Measurements from ENCODE around the gene S1PR5. TPM values are rescaled to one million over a fixed set of nuclear protein-coding genes. Genes with fewer than 3 reads are reported as not detected.

S1PR5 gene
- polyA plus RNA-seq, 1 donor (not counting 4 experiments of a cell fraction or from before 2014, with no cell fraction given), result 10.5 TPM

DNA sequence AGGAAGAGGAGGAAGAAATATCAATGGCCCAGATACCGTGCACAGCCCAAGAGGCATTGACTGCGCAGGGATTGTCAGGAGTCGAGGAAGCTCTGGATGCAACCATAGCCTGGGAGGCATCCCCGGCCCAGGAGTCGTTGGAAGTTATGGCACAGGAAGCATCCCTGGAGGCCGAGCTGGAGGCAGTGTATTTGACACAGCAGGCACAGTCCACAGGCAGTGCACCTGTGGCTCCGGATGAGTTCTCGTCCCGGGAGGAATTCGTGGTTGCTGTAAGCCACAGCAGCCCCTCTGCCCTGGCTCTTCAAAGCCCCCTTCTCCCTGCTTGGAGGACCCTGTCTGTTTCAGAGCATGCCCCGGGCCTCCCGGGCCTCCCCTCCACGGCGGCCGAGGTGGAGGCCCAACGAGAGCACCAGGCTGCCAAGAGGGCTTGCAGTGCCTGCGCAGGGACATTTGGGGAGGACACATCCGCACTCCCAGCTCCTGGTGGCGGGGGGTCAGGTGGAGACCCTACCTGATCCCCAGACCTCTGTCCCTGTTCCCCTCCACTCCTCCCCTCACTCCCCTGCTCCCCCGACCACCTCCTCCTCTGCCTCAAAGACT is 50.0 kb downstream of the S1PR5 start:
- Histone ChIP-seq H3K4me2 (ENCODE audit: control insufficient read depth, extremely low read depth, insufficient read depth, low read depth, low read length) (no peak overlapping the region), H3K4me3 (ENCODE audit: control insufficient read depth in 2 of 3, extremely low read depth in 1 of 3, insufficient read depth in 2 of 3, low read depth in 1 of 3, low read length in 3 of 3) (no peak overlapping the region), H3K9me3 (ENCODE audit: control insufficient read depth, low read depth, low read length) (no peaks in the 10 kb centered on the region), H3K27me3 (ENCODE audit: control insufficient read depth, extremely low read depth, insufficient read depth, low read length) (no peaks in the 10 kb centered on the region), H4K20me1 (ENCODE audit: control insufficient read depth, extremely low read depth, insufficient read depth, low read length) (no peaks in the 10 kb centered on the region), H3K9ac (ENCODE audit: control insufficient read depth, extremely low read depth, insufficient read depth, low read length) (no peak overlapping the region), H3K9me1 (ENCODE audit: control insufficient read depth, extremely low read depth, insufficient read depth, low read length) (no peaks in the 10 kb centered on the region), H3K36me3 (ENCODE audit: control insufficient read depth in 2 of 2, extremely low read depth in 1 of 2, insufficient read depth in 2 of 2, low read length in 2 of 2) (no peaks in the 10 kb centered on the region), H3K27ac (ENCODE audit: control insufficient read depth, insufficient read depth, low read length) (no peak overlapping the region), H3K79me2 (ENCODE audit: control insufficient read depth, insufficient read depth, low read length) (no peaks in the 10 kb centered on the region), H3K4me1 (ENCODE audit: control insufficient read depth, extremely low read depth, insufficient read depth, low read length) (no peaks in the 10 kb centered on the region), H2AFZ (ENCODE audit: control insufficient read depth, low read length) (no peak overlapping the region)
- dilution Hi-C loops (cut with MboI; ENCODE audit: extremely low pct_ligation_motif_present, low sequenced_read_pairs), result no loop called here
- FAIRE-seq, result no peak
- TF ChIP-seq, protein P1, sequence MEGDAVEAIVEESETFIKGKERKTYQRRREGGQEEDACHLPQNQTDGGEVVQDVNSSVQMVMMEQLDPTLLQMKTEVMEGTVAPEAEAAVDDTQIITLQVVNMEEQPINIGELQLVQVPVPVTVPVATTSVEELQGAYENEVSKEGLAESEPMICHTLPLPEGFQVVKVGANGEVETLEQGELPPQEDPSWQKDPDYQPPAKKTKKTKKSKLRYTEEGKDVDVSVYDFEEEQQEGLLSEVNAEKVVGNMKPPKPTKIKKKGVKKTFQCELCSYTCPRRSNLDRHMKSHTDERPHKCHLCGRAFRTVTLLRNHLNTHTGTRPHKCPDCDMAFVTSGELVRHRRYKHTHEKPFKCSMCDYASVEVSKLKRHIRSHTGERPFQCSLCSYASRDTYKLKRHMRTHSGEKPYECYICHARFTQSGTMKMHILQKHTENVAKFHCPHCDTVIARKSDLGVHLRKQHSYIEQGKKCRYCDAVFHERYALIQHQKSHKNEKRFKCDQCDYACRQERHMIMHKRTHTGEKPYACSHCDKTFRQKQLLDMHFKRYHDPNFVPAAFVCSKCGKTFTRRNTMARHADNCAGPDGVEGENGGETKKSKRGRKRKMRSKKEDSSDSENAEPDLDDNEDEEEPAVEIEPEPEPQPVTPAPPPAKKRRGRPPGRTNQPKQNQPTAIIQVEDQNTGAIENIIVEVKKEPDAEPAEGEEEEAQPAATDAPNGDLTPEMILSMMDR (optimal IDR thresholded peaks at IDR 0.05 in 1 of 3, IDR thresholded peaks at IDR 0.05 in 1 of 3, conservative IDR thresholded peaks at IDR 0.05 in 1 of 3; ENCODE audit: extremely low read depth in 1 of 3, insufficient read depth in 2 of 3, low read length in 3 of 3), result no peak
- no peak for TF ChIP-seq EZH2 (IDR thresholded peaks at IDR 0.05; ENCODE audit: low read length)
- DNase-seq (ENCODE audit: low read depth, low spot score), result no peak

DNA sequence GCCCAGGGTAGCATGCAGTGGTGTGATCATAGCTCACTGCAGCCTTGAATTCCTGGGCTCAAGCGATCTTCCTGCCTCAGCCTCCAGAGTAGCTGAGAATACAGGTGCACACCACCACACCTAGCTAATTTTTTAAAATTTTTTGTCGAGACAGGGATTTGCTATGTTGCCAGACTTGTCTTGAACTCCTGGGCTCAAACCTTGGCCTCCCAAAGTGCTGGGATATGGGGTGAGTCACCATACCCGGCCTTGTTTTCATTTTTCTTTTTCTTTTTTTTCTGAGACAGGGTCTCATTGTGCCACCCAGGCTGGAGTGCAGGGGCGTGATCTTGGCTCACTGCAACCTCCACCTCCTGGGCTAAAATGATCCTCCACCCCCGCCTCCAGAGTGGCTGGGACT is 52.8 kb downstream of the S1PR5 start:
- TF ChIP-seq, protein P1 (optimal IDR thresholded peaks at IDR 0.05 in 1 of 3, IDR thresholded peaks at IDR 0.05 in 1 of 3, conservative IDR thresholded peaks at IDR 0.05 in 1 of 3; ENCODE audit: extremely low read depth in 1 of 3, insufficient read depth in 2 of 3, low read length in 3 of 3), result no peak
- TF ChIP-seq EZH2 (IDR thresholded peaks at IDR 0.05; ENCODE audit: low read length), result no peak
- no peaks in the 10 kb centered on the region for H3K36me3 ChIP-seq (ENCODE audit: control insufficient read depth in 2 of 2, extremely low read depth in 1 of 2, insufficient read depth in 2 of 2, low read length in 2 of 2)
- H3K4me3 ChIP-seq (ENCODE audit: control insufficient read depth in 2 of 3, extremely low read depth in 1 of 3, insufficient read depth in 2 of 3, low read depth in 1 of 3, low read length in 3 of 3), result no peak overlapping the region
- no peaks in the 10 kb centered on the region for H3K79me2 ChIP-seq (ENCODE audit: control insufficient read depth, insufficient read depth, low read length)
- H3K9me1 ChIP-seq (ENCODE audit: control insufficient read depth, extremely low read depth, insufficient read depth, low read length), result no peaks in the 10 kb centered on the region
- no peak for DNase-seq (ENCODE audit: low read depth, low spot score)
- H3K9me3 ChIP-seq (ENCODE audit: control insufficient read depth, low read depth, low read length), result no peaks in the 10 kb centered on the region
- no peaks in the 10 kb centered on the region for H4K20me1 ChIP-seq (ENCODE audit: control insufficient read depth, extremely low read depth, insufficient read depth, low read length)
- H3K27ac ChIP-seq (ENCODE audit: control insufficient read depth, insufficient read depth, low read length), result no peak overlapping the region
- no peak overlapping the region for H2AFZ ChIP-seq (ENCODE audit: control insufficient read depth, low read length)
- no peak overlapping the region for H3K4me2 ChIP-seq (ENCODE audit: control insufficient read depth, extremely low read depth, insufficient read depth, low read depth, low read length)
- dilution Hi-C loops (cut with MboI; ENCODE audit: extremely low pct_ligation_motif_present, low sequenced_read_pairs), result no loop called here
- peaks cover 8% of the 10 kb centered on the region for H3K4me1 ChIP-seq (ENCODE audit: control insufficient read depth, extremely low read depth, insufficient read depth, low read length)
- H3K27me3 ChIP-seq (ENCODE audit: control insufficient read depth, extremely low read depth, insufficient read depth, low read length), result no peaks in the 10 kb centered on the region
- FAIRE-seq, result no peak
- no peak overlapping the region for H3K9ac ChIP-seq (ENCODE audit: control insufficient read depth, extremely low read depth, insufficient read depth, low read length)

Small RNA genes lying within 50 kb of the gene (small RNA-seq; reads per million reads assigned to genes)
- gene MIR1238 (ENCODE audit: insufficient read length in 3 of 3, low read depth in 3 of 3, low replicate concordance in 1 of 3) (0 reads per million in 3 experiments), gene RNU7-140P (ENCODE audit: insufficient read length in 3 of 3, low read depth in 3 of 3, low replicate concordance in 1 of 3) (0 reads per million in 3 experiments)

Other genes starting within 250 kb of the S1PR5 start
- gene ICAM1, start 246.3 kb downstream of the S1PR5 start, polyA plus RNA-seq, result 0.30 to 0.56 TPM (median 0.35 TPM) in 3 replicates
- 0.18 to 0.35 TPM (median 0.25 TPM) in 3 replicates for gene ICAM4, start 230.5 kb downstream of the S1PR5 start, polyA plus RNA-seq
- 0.20 to 0.55 TPM (median 0.43 TPM) in 3 replicates for gene ICAM5, start 227.5 kb downstream of the S1PR5 start, polyA plus RNA-seq
- 0.43 to 2.1 TPM (median 0.71 TPM) in 3 replicates for gene ZGLP1, start 207.6 kb downstream of the S1PR5 start, polyA plus RNA-seq
- 19.2 to 28.8 TPM (median 21.8 TPM) in 3 replicates for gene FDX2, start 201.4 kb downstream of the S1PR5 start, polyA plus RNA-seq
- gene RAVER1, start 183.9 kb downstream of the S1PR5 start, polyA plus RNA-seq, result 0.80 to 5.9 TPM (median 0.84 TPM) in 3 replicates
- gene ICAM3, start 177.8 kb downstream of the S1PR5 start, polyA plus RNA-seq, result 3.4 to 5.5 TPM (median 4.7 TPM) in 3 replicates
- 32.6 to 42.6 TPM (median 34.1 TPM) in 3 replicates for gene TYK2, start 136.9 kb downstream of the S1PR5 start, polyA plus RNA-seq
- 376 to 433 TPM (median 415 TPM) in 3 replicates for gene CDC37, start 113.9 kb downstream of the S1PR5 start, polyA plus RNA-seq
- gene PDE4A, start 96.9 kb downstream of the S1PR5 start, polyA plus RNA-seq, result 0.05 to 0.24 TPM (median 0.09 TPM) in 3 replicates
- gene KEAP1, start 14.1 kb downstream of the S1PR5 start, polyA plus RNA-seq, result 29.6 to 46.2 TPM (median 35.8 TPM) in 3 replicates
- 12.6 to 17.9 TPM (median 15.5 TPM) in 3 replicates for gene ATG4D, start 26.5 kb upstream of the S1PR5 start, polyA plus RNA-seq
- gene KRI1, start 48.6 kb upstream of the S1PR5 start, polyA plus RNA-seq, result 13.4 to 19.0 TPM (median 13.5 TPM) in 3 replicates
- 3.9 to 7.3 TPM (median 6.8 TPM) in 3 replicates for gene CDKN2D, start 51.5 kb upstream of the S1PR5 start, polyA plus RNA-seq
- gene AP1M2, start 69.9 kb upstream of the S1PR5 start, polyA plus RNA-seq, result 83.1 to 122 TPM (median 109 TPM) in 3 replicates
- gene SLC44A2, start 108.1 kb upstream of the S1PR5 start, polyA plus RNA-seq, result 78.7 to 148 TPM (median 94.7 TPM) in 3 replicates
- gene ILF3, start 136.9 kb upstream of the S1PR5 start, polyA plus RNA-seq, result 81.0 to 173 TPM (median 162 TPM) in 3 replicates
- gene QTRT1, start 184.0 kb upstream of the S1PR5 start, polyA plus RNA-seq, result 25.9 to 34.6 TPM (median 31.3 TPM) in 3 replicates
- gene DNM2, start 200.6 kb upstream of the S1PR5 start, polyA plus RNA-seq, result 60.1 to 71.4 TPM (median 63.5 TPM) in 3 replicates